Breast epithelium (tissue), 4 donors: ENCODE measurements around the gene CPNE7. TPM values are rescaled to one million over a fixed set of nuclear protein-coding genes. Genes with fewer than 3 reads are reported as not detected.

Source experiments
- DNase-seq, 2 donors: peaks; one replicate each; pipeline ENCODE4 v3.0.0-alpha.2; 2019; ENCODE audit warnings: low spot score in 2 of 2
- H3K27ac ChIP-seq, 2 donors: fragments of 200-600 bp; sonication (generic) in 1 of 2; one replicate each; pipeline ENCODE4 v1.5.1; 2016 to 2019; ENCODE audit warnings: mild to moderate bottlenecking in 1 of 2
- H3K27me3 ChIP-seq, 2 donors: fragments of 200-600 bp; sonication (generic) in 1 of 2; one replicate each; pipeline versions ENCODE4 v1.5.1 to v1.6.0; 2017 to 2019; ENCODE audit warnings: control low read depth in 1 of 2, mild to moderate bottlenecking in 1 of 2
- H3K36me3 ChIP-seq: fragments of 200-600 bp; one replicate; pipeline ENCODE4 v1.5.1; 2019
- H3K4me1 ChIP-seq, 2 donors: fragments of 200-600 bp; sonication (generic); one replicate each; pipeline ENCODE4 v1.5.1; 2016 to 2019; ENCODE audit warnings: control low read depth in 1 of 2
- H3K4me3 ChIP-seq, 3 donors: fragments of 200-600 bp; sonication (generic); 1 replicate in 2 of 3; 2 replicates in 1 of 3; pipeline ENCODE4 v1.5.1; 2016 to 2019; ENCODE audit warnings: mild to moderate bottlenecking in 3 of 3, moderate library complexity in 2 of 3
- H3K9me3 ChIP-seq, 2 donors: fragments of 200-600 bp; sonication (generic) in 1 of 2; one replicate each; pipeline ENCODE4 v1.5.1; 2016 to 2019; ENCODE audit warnings: control low read depth in 1 of 2
- POLR2A ChIP-seq: fragments of 450-650 bp; IDR thresholded peaks from one replicate; pipeline ENCODE4 v1.6.1; 2016; ENCODE audit warnings: antibody characterized with exemption, mild to moderate bottlenecking, moderate library complexity
- POLR2AphosphoS5 ChIP-seq, 3 donors: sonication (generic); formaldehyde crosslinking; IDR thresholded peaks; one replicate each; pipeline ENCODE4 v1.6.1; 2017; ENCODE audit warnings: antibody characterized with exemption in 3 of 3
- intact Hi-C: fragments of 100-400 bp; cut with DNase I; formaldehyde crosslinking; loops from one replicate; pipeline ENCODE4 v1.15.1; 2023; ENCODE audit warnings: low total_unique reads
- total RNA-seq, 3 donors: library from RNA; depleted of rRNA; stranded (reverse); fragments of >200 nt; gene quantifications; one replicate each; pipeline ENCODE4 v1.1.0, GENCODE V29; 2016
- TF ChIP-seq, protein P1 (sequence below), 3 donors: fragments of 450-650 bp; IDR thresholded peaks; one replicate each; pipeline ENCODE4 v1.5.1; 2016 to 2017; ENCODE audit warnings: antibody characterized with exemption in 3 of 3, mild to moderate bottlenecking in 3 of 3, moderate library complexity in 3 of 3

Gene CPNE7
- total RNA-seq, 3 donors from 2014 or later, result 1.2 to 4.9 TPM; not detected in 1

DNA sequence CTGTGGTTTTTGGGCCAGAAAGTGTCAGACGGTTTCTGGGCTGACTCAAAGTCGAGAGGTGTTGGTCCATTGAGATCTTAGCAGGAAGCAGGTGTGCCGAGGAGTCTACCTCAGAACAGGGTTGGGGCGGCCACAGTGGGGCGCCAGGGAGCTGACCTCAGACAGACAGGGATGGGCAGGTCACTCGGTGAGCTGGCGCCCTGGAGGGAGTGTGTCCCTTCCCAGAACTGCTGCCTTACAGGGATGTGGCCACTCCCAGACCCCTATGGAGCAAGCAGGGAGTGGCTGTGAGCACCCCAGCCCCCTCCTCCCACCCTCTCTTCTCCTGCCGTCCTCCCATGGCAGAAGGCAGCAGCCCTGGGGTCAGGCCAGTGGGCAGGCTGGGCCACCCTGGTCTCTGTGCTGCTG, 23.9 kb downstream of the CPNE7 start:
- Histone ChIP-seq H3K9me3 (no peaks in the 10 kb centered on the region), H3K4me1 (peaks cover 3 to 6% of the 10 kb centered on the region in 2 donors), H3K4me3 (no peak overlapping the region), H3K27ac (no peak overlapping the region), H3K27me3 (no peaks in the 10 kb centered on the region), H3K36me3 (no peaks in the 10 kb centered on the region)
- TF ChIP-seq, protein P1, sequence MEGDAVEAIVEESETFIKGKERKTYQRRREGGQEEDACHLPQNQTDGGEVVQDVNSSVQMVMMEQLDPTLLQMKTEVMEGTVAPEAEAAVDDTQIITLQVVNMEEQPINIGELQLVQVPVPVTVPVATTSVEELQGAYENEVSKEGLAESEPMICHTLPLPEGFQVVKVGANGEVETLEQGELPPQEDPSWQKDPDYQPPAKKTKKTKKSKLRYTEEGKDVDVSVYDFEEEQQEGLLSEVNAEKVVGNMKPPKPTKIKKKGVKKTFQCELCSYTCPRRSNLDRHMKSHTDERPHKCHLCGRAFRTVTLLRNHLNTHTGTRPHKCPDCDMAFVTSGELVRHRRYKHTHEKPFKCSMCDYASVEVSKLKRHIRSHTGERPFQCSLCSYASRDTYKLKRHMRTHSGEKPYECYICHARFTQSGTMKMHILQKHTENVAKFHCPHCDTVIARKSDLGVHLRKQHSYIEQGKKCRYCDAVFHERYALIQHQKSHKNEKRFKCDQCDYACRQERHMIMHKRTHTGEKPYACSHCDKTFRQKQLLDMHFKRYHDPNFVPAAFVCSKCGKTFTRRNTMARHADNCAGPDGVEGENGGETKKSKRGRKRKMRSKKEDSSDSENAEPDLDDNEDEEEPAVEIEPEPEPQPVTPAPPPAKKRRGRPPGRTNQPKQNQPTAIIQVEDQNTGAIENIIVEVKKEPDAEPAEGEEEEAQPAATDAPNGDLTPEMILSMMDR (IDR thresholded peaks at IDR 0.05), result no peak
- no peak for TF ChIP-seq POLR2AphosphoS5 (IDR thresholded peaks at IDR 0.05)
- TF ChIP-seq POLR2A, result no peak
- no peak for DNase-seq
- intact Hi-C loops, result no loop called here

DNA sequence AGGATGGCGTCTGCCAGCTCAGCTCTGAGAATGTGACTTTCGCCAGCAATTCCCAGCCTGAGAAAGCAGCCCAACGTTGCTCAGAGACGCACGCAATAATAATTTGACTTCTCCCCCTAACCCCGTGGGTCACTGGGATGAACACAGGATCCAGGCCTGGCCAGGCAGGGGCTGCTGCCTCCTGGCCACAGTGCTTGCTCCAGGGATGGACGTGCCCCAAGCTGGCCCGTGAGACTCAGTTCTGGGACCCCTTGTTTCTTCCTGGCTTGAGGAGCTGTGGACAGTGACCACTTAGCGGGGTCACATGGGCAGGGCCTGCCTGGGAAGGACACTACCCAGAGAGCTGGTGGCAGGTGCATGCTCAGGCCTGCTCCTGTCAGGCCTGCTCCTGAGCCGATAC, 24.3 kb downstream of the CPNE7 start:
- H3K36me3 ChIP-seq, result no peaks in the 10 kb centered on the region
- DNase-seq, result no peak
- intact Hi-C loops, result no loop called here
- TF ChIP-seq POLR2A (no peak), POLR2AphosphoS5 (IDR thresholded peaks at IDR 0.05) (no peak)
- TF ChIP-seq, protein P1 (IDR thresholded peaks at IDR 0.05), result no peak
- H3K27ac ChIP-seq, result no peak overlapping the region
- H3K4me1 ChIP-seq, result peaks cover 3 to 6% of the 10 kb centered on the region in 2 donors
- H3K9me3 ChIP-seq, result no peaks in the 10 kb centered on the region
- no peak overlapping the region for H3K4me3 ChIP-seq
- H3K27me3 ChIP-seq, result peaks cover 0 to under 1% of the 10 kb centered on the region in 2 donors

DNA sequence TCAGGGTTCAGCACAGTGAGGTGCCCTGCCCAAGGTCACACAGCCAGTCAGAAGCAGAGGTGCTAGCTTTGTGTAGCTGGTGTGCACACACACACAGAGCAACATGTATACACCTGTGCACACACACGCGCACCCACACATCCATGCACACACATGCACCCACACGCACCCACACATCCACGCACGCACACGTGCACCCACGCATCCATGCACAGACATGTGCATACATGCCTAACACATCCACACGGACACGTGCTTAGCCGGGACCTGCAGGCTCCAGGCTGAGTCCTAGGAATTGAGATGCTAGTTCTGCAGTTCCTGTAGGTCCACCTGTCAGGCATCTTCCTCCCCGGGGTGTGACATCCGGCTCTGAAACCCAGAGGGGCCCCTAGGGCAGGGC, 24.9 kb downstream of the CPNE7 start:
- H3K4me3 ChIP-seq, result no peak overlapping the region
- peaks cover 3 to 6% of the 10 kb centered on the region in 2 donors for H3K4me1 ChIP-seq
- TF ChIP-seq POLR2A (no peak), POLR2AphosphoS5 (IDR thresholded peaks at IDR 0.05) (no peak)
- TF ChIP-seq, protein P1 (IDR thresholded peaks at IDR 0.05), result no peak
- no peaks in the 10 kb centered on the region for H3K36me3 ChIP-seq
- intact Hi-C loops, result no loop called here
- peaks cover 0 to 6% of the 10 kb centered on the region in 2 donors for H3K27me3 ChIP-seq
- no peaks in the 10 kb centered on the region for H3K9me3 ChIP-seq
- H3K27ac ChIP-seq, result no peak overlapping the region
- DNase-seq, result no peak

DNA sequence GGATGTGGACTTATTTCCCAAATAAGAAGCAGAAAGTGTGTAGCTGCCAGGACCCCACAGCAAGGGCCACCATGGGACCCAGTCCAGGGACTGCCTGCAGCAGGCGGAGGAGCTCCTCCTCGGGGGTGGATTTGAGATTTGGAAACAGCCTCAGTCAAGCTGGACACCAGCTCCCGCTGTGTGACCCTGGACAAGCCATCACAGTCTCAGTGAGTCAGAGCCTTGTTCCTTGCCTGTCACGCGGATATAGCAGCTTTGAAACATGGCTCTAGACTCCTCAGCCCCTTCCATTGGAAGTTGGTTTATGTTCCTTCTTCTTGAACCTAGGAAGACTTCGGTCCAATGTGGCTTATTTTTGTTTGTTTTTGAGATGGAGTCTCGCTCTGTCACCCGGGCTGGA, 25.4 kb downstream of the CPNE7 start:
- Histone ChIP-seq H3K27ac (no peak overlapping the region), H3K4me1 (peaks cover 3 to 6% of the 10 kb centered on the region in 2 donors), H3K27me3 (peaks cover 0 to 11% of the 10 kb centered on the region in 2 donors), H3K9me3 (no peaks in the 10 kb centered on the region), H3K36me3 (no peaks in the 10 kb centered on the region), H3K4me3 (no peak overlapping the region)
- TF ChIP-seq, protein P1 (IDR thresholded peaks at IDR 0.05), result no peak
- TF ChIP-seq POLR2A (no peak), POLR2AphosphoS5 (IDR thresholded peaks at IDR 0.05) (no peak)
- intact Hi-C loops, result no loop called here
- no peak for DNase-seq

DNA sequence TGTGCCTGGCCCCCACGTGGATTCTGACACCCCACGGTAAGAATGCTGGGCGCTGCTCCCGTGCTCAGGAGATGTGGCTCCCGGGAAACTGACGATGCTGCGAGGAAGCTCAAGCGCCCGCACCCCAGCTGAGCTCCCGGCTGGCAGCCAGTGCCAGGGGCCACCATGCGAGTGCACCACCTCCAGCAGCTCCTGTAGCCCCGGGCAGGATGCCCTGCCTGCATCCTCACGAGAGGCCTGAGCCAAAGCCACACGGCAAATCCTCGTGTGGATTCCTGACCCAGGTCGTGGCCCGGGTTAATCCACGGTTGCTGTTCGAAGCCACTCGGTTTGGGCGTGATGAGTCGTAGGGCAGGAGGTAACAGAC, 26.3 kb downstream of the CPNE7 start:
- Histone ChIP-seq H3K27me3 (peaks cover 0 to 13% of the 10 kb centered on the region in 2 donors), H3K27ac (no peak overlapping the region), H3K4me3 (no peak overlapping the region), H3K4me1 (peaks cover 3 to 6% of the 10 kb centered on the region in 2 donors), H3K9me3 (no peaks in the 10 kb centered on the region), H3K36me3 (no peaks in the 10 kb centered on the region)
- DNase-seq, result no peak
- intact Hi-C loops, result no loop called here
- TF ChIP-seq, protein P1 (IDR thresholded peaks at IDR 0.05), result no peak
- TF ChIP-seq POLR2AphosphoS5 (IDR thresholded peaks at IDR 0.05) (no peak), POLR2A (no peak)
